Small intestine (tissue), 7 donors: ENCODE measurements around the gene CHST4. TPM values are rescaled to one million over a fixed set of nuclear protein-coding genes. Genes with fewer than 3 reads are reported as not detected.

Source experiments
- DNase-seq, 2 donors: peaks; one replicate each; pipeline versions ENCODE4 v3.0.0 to v3.0.0-alpha.2; 2013
- FAIRE-seq: peaks from 2 replicates; lab custom pipeline; 2012; peaks lifted over from hg19 to GRCh38; lab: Jason Lieb, UNC
- H3K27ac ChIP-seq, 3 donors: one replicate each; pipeline ENCODE4 v1.5.1; 2013; ENCODE audit warnings: low read length in 2 of 3, mild to moderate bottlenecking in 2 of 3, control low read depth in 1 of 3, inconsistent platforms in 1 of 3, low read depth in 1 of 3, moderate library complexity in 1 of 3
- H3K27me3 ChIP-seq, 3 donors: one replicate each; pipeline ENCODE4 v1.6.1; 2013; ENCODE audit warnings: low read length in 3 of 3, inconsistent platforms in 1 of 3; ENCODE audit not compliant: control insufficient read depth in 3 of 3, insufficient read depth in 3 of 3
- H3K36me3 ChIP-seq, 3 donors: one replicate each; pipeline ENCODE4 v1.6.1; 2013; ENCODE audit warnings: low read length in 3 of 3, inconsistent platforms in 1 of 3, low read depth in 1 of 3, mild to moderate bottlenecking in 1 of 3, moderate library complexity in 1 of 3; ENCODE audit not compliant: control insufficient read depth in 3 of 3, insufficient read depth in 2 of 3
- H3K4me1 ChIP-seq, 3 donors: one replicate each; pipeline ENCODE4 v1.6.1; 2013; ENCODE audit warnings: low read length in 2 of 3, inconsistent platforms in 1 of 3, low read depth in 1 of 3, mild to moderate bottlenecking in 1 of 3, moderate library complexity in 1 of 3; ENCODE audit not compliant: control insufficient read depth in 3 of 3, insufficient read depth in 2 of 3
- H3K4me3 ChIP-seq, 3 donors: one replicate each; pipeline ENCODE4 v1.5.1; 2013; ENCODE audit warnings: low read length in 3 of 3, control low read depth in 1 of 3, inconsistent platforms in 1 of 3, low read depth in 1 of 3, mild to moderate bottlenecking in 1 of 3, moderate library complexity in 1 of 3
- H3K9me3 ChIP-seq, 2 donors: one replicate each; pipeline ENCODE4 v1.6.1; 2013; ENCODE audit warnings: low read depth in 1 of 2, low read length in 1 of 2; ENCODE audit not compliant: control insufficient read depth in 2 of 2, insufficient read depth in 1 of 2
- WGBS, 3 donors: extraction: QIAGEN DNeasy Blood & Tissue Kit; methylation state at CpG; one replicate each; pipeline ENCODE4 v1.1.7; 2013; 5-methylcytosine and 5-hydroxymethylcytosine counted together
- polyA plus RNA-seq, 4 donors: library from polyadenylated mRNA; stranded (reverse) in 3 of 4; unstranded in 1 of 4; fragments of 200-250 nt in 3 of 4; fragments of 120-200 nt in 1 of 4; gene quantifications; one replicate each; pipeline versions ENCODE4 v1.2.1 to v1.2.3, GENCODE V29; 2013
- donor health status: healthy with polysubstance abuse.
- donor health status: control.
- donor health status: control.
- donor health status: Bipolar disorder and iron deficiency.
- donor health status: healthy.

CHST4 gene
- polyA plus RNA-seq, 4 donors = 0.06 to 0.15 TPM; not detected in 2

- H3K4me1 ChIP-seq = no peaks in the 10 kb centered on the region
- peaks cover 0 to 4% (median 0%) of the 10 kb centered on the region in 3 donors for H3K27me3 ChIP-seq
- WGBS, 3 donors = 60 to 87% (median 72%) methylated on average over 3 of the region's 3 CpGs
- no peak overlapping the region for H3K4me3 ChIP-seq
- no peak for FAIRE-seq
- H3K36me3 ChIP-seq = no peaks in the 10 kb centered on the region
- no peak overlapping the region for H3K27ac ChIP-seq
- no peak for DNase-seq
- no peaks in the 10 kb centered on the region for H3K9me3 ChIP-seq
These were observed 58.5 kb downstream of the CHST4 start for GRCh38 chr16:71584543-71585317.

- no peak overlapping the region for H3K27ac ChIP-seq
- no peak for FAIRE-seq
- 18 to 45% (median 24%) methylated on average over 4 of the region's 4 CpGs for WGBS, 3 donors
These were observed 59.1 kb downstream of the CHST4 start for GRCh38 chr16:71585318-71585703.

More at GRCh38 chr16:71585318-71585703, 59.1 kb downstream of the CHST4 start:
- H3K4me3 ChIP-seq = no peak overlapping the region
- no peaks in the 10 kb centered on the region for H3K9me3 ChIP-seq
- DNase-seq = no peak
- H3K36me3 ChIP-seq = no peaks in the 10 kb centered on the region
- H3K4me1 ChIP-seq = no peaks in the 10 kb centered on the region
- peaks cover 0 to 4% (median 0%) of the 10 kb centered on the region in 3 donors for H3K27me3 ChIP-seq

Other genes with a start within 250 kb of the CHST4 start
- 10 to 100 TPM in 3 of 4 donors, 1 to 10 TPM in 1; 8.7 to 36.3 (median 12.6) TPM for gene CMTR2, start 237.0 kb upstream of the CHST4 start, polyA plus RNA-seq
- gene CALB2, start 167.7 kb upstream of the CHST4 start, polyA plus RNA-seq = 1 to 10 TPM in 1 of 4 donors, not detected in 3; 3.3 TPM
- gene TLE7, start 84.4 kb upstream of the CHST4 start, polyA plus RNA-seq = not detected
- 10 to 100 TPM in 1 of 4 donors, 1 to 10 TPM in 3; 3.5 to 10.8 (median 4.9) TPM for gene ZNF23, start 64.2 kb upstream of the CHST4 start, polyA plus RNA-seq
- gene ZNF19, start 37.1 kb upstream of the CHST4 start, polyA plus RNA-seq = 1 to 10 TPM; 1.3 to 8.3 (median 1.9) TPM
- gene TAT, start 50.7 kb downstream of the CHST4 start, polyA plus RNA-seq = under 1 TPM; 0.10 to 0.54 (median 0.26) TPM
- gene MARVELD3, start 99.8 kb downstream of the CHST4 start, polyA plus RNA-seq = 10 to 100 TPM; 29.5 to 96.6 (median 40.6) TPM
- 10 to 100 TPM in 3 of 4 donors, 1 to 10 TPM in 1; 3.6 to 31.7 (median 16.1) TPM for gene PHLPP2, start 198.3 kb downstream of the CHST4 start, polyA plus RNA-seq